Muscle of arm (tissue), 14 donors: ENCODE results near the gene IL17F. TPM values are rescaled to one million over a fixed set of nuclear protein-coding genes. Genes with fewer than 3 reads are reported as not detected.

ENCODE experiments used
- DNase-seq: peaks from one replicate; pipeline ENCODE4 v3.0.0-alpha.2; 2013
- long read RNA-seq, 11 donors: transcript quantifications; one replicate each; lab custom pipeline, GENCODE V29; 2026
- polyA plus RNA-seq, 12 donors: library from polyadenylated mRNA; unstranded; fragments of 120-200 nt; gene quantifications; one replicate each; pipeline ENCODE4 v1.2.1, GENCODE V29; 2013; ENCODE audit not compliant: insufficient read length in 12 of 12

IL17F gene
- not detected for polyA plus RNA-seq
- long read RNA-seq, donor 1: 0 reads
- long read RNA-seq, donor 2: 0 reads
- long read RNA-seq, donor 3: 0 reads
- long read RNA-seq, donor 4: 0 reads
- long read RNA-seq, donor 5: 0 reads
- long read RNA-seq, donor 6: 0 reads
- long read RNA-seq, donor 7: 0 reads
- long read RNA-seq, donor 8: 0 reads
- long read RNA-seq, donor 9: 0 reads
- long read RNA-seq, donor 10: 0 reads
- long read RNA-seq, donor 11: 0 reads

DNA sequence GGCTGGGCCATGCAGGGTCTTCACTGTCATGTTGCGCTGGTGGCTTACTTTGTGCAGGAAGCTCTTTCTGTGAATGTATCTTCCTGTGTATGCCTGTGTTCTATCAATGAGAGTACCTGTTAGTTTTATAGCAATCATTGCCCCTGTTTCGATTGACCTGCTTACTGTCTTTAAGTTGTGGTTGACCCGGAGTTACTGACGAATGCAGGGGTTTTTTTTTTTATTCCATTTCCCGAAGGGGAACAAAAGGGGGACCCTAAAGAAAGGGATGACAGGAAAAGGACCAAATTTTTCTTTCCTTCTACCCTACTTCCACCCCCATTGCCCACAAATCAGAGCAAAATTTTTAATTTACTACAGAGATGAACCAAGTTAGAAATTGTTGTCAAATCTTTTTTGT, at the start of gene IL17F:
IL17F (minus strand) TSS at position 101 of the 400 bp plus-strand sequence; CDS start at position 30, 71 bp downstream.
- no peak for DNase-seq

- DNase-seq: no peak
These were observed 48.8 kb upstream of the IL17F start for GRCh38 chr6:52293067-52293466.

GRCh38 chr6:52288841-52289240, 44.5 kb upstream of the IL17F start:
- DNase-seq: no peak

DNA sequence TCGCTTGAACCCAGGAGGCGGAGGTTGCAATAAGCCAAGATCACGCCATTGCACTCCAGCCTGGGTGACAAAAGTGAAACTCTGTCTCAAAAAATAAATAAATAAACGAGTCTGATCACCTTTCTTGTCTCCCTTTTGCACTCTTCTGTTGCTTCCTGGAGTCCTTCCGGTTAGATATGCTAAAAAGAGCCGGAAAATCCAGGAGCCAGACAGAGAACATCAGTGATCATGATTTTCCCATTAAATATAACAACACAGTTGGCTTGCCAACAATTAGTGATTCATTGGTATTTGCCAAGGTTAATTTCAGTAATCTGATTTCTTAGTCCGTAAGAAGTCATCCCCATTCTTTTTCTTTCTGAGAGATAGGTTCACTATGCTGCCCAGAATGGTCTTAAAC, 43.9 kb upstream of the IL17F start:
- DNase-seq: no peak

- DNase-seq: no peak
These were observed 42.6 kb upstream of the IL17F start for GRCh38 chr6:52286798-52287432.

- no peak for DNase-seq
These were observed 41.1 kb upstream of the IL17F start for GRCh38 chr6:52285177-52286068.

DNA sequence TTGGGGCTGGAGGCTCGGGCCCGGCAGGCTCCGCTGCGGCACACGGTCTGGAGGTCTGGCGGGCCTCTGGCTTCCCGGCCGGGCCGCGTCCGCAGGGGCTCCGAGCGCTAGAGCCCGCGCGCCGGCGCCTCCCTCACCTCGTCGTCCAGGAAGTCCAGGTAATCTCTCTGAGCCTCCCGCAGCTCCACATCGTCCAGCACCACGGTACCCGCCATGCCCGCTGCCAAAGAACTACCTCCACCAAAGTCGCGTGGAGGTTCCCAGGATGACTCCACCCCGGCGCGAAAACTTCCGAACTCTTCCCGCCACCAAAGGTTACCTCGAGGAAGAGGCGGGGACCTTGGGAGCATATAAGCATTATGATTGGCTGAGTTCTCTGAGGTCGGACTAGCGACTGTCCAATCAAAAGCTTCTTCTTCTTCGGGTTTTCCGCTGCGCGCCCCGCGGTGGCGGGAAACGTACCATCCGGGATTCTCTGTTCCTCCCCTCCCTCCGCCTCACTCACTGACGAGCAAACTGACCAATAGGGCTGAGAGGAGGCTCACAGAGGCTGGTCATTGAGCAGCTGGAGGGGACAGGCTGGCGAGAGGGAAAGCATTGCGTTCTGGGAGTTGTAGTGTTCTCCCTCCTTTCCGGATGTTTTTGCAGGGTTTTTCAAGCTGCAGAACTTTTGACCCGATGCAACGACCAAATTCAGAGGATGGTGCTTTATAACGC, 40.3 kb upstream of the IL17F start, which contains the start of gene MCM3:
MCM3 (minus strand) TSS at position 283 of the 717 bp plus-strand sequence; CDS start at position 215, 68 bp downstream.
- peak; percentile 99 for DNase-seq

DNA sequence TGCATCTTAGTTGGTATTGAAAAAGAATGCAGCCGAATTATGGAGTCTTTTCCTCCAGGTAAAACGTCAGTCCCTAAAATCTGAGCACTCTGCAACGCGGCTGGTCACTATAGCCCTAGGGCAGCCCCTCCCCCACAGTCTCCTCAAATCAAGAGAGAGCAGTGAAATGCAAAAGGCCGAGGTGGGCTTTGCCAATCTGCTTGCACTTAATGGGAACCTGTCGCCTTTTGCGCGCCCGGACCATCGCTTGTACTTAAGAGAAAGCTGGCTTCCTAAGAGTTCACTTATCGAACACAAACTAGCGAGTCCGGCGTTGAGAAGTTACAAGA, 39.8 kb upstream of the IL17F start:
- no peak for DNase-seq

- no peak for DNase-seq
These were observed 38.8 kb upstream of the IL17F start for GRCh38 chr6:52283111-52283510.

DNA sequence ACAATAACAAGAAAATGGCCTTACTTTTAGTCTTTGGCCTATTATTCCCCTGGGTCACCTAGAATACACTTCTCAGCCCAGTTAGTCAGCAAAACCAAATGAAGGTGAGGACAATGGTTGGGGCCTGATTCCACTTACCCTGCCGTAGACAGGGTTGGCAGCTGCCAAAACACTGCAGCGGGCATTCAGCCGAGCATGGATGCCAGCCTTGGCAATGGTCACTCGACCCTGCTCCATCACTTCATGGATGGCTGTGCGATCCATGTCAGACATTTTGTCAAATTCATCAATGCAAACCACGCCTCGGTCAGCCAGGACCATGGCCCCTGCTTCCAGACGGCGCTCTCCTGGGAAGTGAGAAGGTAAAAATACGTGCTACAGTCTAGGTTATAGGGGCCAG, 31.8 kb upstream of the IL17F start:
- no peak for DNase-seq

DNA sequence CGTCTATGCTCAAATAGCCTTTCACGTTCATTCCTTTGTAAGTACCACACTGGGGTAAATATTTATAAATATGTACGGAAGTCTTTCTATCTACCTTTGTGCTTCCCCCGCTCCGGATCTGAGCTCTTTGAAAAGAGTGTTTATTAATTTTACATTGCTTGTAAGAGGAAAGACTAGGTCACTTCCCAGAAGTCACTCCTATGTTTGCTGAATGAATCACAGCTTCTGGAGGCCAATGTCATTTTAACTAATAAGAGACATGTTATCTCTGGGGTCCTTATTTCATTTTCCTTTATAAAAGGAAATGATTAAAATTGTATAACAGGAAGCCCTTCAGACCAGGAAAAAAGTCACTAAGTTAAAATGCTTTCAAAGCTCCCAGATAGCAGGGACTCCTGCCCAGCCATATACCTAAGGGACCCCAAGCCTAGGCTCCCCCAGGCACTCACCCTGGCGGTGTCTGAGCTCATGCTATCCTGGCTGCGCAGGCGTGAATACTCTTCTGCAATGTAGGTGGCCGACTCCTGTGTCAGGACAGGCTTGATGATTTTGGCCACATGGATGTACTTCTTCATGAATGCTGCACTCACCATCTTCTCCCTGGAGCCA, 27.7 kb upstream of the IL17F start:
- DNase-seq: no peak

- DNase-seq: peak; percentile 56
These were observed 19.6 kb upstream of the IL17F start for GRCh38 chr6:52263709-52264540.

DNA sequence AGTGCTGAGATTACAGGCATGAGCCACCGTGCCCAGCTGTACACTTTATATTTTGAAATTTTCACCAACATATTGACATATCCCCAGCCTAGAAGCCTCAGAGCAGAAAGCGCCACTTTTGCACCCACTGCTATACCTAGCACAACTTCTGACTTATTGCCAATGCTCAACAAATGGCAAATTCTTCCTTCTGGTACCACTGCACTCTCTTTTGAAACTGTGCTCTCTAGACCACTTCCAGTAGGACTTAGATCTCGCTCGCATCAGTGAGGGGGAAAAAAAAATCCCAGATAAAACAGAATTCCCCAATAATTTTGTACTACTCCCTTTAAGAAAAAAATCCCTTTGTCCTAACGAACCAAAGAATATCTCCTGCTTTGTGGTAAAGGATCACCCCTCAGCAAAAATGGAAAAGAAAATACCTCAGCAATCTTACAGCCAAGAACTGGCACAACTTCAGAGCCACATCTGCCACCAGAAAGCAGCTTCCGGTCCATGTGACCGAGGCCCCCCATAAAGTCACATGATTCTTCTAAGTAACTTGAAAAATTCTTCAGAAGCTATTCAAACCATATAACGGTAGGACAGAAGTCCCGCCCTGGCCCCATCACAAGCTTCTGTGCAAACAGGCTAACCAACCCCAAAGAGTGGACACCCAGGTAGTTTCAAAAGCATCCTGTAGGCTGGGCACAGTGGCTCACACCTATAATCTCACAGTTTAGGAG, 18.5 kb upstream of the IL17F start:
- no peak for DNase-seq

- no peak for DNase-seq
These were observed 16.9 kb upstream of the IL17F start for GRCh38 chr6:52261229-52261628.

DNA sequence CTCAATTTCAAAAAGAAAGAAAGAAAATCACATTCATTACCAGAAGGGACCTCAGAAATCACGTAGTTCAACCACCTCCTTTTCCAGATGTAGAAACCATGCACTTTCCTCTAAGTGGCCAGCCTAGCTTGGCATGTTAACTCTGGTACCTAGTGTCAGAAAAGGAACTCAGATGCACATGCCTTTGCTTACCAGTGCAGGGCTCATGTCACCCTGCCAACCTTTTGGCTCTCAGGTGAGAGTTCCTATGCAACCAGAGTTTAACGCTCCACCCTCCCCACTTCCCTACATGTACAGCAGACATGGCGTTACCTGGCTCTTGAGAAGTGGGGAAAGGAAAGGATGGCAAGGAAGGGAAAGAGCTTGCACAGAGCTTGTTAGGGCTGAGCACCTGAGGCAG, 16.3 kb upstream of the IL17F start:
- DNase-seq: no peak

GRCh38 chr6:52255434-52255833, 11.1 kb upstream of the IL17F start:
- DNase-seq: no peak

DNA sequence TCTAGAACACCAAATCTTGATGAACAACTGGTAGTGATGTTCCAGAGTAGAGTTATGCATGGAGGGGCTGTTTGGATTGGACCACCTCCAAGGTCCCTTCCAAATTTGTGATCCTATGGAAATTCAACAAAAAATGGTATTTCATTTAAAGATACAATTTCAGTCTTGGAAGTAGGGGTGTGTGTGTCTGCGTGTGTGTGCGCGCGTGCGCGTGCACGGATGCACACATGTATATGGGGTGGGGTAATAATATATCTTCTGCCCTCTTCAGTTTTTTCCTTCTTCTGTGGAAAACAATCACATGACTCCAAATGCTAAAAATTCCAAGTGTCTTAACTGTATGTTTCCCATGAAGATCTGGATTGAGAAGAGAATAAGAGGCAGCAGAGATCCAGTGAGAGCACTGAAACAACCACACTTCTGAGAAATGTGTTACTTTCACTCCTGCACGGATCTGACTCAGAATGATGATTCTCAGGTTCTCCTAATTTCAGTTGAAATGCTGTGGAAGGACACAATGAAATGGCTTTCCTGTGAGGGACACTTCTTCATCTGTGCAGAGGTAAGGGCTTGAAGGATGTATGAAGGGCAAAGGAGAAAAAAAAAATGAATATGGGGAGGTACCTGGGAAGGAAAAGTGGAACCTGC, 10.6 kb upstream of the IL17F start:
- DNase-seq: no peak

DNA sequence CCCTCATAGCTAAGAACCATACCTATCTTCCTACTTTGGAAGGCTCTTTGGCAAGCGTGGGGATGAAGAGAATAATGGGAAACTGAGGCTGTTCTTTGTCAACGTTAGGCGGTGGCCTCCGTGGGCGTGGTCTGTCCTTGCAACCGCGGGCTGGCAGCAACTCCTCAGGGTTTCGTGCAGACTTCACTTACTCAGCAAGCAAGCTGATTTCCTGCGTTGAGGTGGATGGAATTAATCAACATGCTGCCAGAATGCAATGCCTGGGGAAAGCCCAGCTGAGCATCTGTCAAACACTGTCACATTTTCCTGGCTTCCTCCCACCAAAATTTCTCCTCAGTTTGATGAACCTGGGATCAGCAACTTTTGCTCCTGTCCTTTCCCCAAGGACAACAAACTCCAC, 9.2 kb upstream of the IL17F start:
- DNase-seq: no peak

GRCh38 chr6:52251113-52251512, 6.8 kb upstream of the IL17F start:
- DNase-seq: no peak

GRCh38 chr6:52249078-52249477, 4.8 kb upstream of the IL17F start:
- no peak for DNase-seq
